Hematopoietic multipotent progenitor cell treated with erythropoietin and hydrocortisone succinate and interleukin-3 and kit ligand, for 4 days (in vitro differentiated cells): Measurements from ENCODE around the gene ITPR3.

ENCODE experiments used
- DNase-seq: peaks from one replicate; pipeline ENCODE4 v3.0.0-alpha.2; 2015

ITPR3 gene

GRCh38 chr6:33705268-33705885 lies 84.3 kb downstream of the ITPR3 start:
- DNase-seq: no peak

- no peak for DNase-seq
Measured at GRCh38 chr6:33705955-33706725, 85.0 kb downstream of the ITPR3 start.

GRCh38 chr6:33707771-33708170 lies 86.6 kb downstream of the ITPR3 start:
- no peak for DNase-seq

- no peak for DNase-seq
Measured at GRCh38 chr6:33708516-33709204, 87.5 kb downstream of the ITPR3 start.

GRCh38 chr6:33709605-33710295 lies 88.6 kb downstream of the ITPR3 start:
- DNase-seq: no peak

GRCh38 chr6:33710296-33711121 lies 89.4 kb downstream of the ITPR3 start:
- DNase-seq: peak; percentile 35

GRCh38 chr6:33711140-33712129 lies 90.3 kb downstream of the ITPR3 start, which contains the start of gene UQCC2:
TSS of gene UQCC2 (minus strand) at chr6:33711700. CDS start at chr6:33711686, 14 bp downstream.
- peak; percentile 99 for DNase-seq

GRCh38 chr6:33712914-33713313 lies 91.8 kb downstream of the ITPR3 start:
- DNase-seq: no peak

GRCh38 chr6:33713786-33714185 lies 92.7 kb downstream of the ITPR3 start:
- no peak for DNase-seq

GRCh38 chr6:33714385-33715040 lies 93.4 kb downstream of the ITPR3 start:
- DNase-seq: peak; percentile 58

GRCh38 chr6:33716379-33716778 lies 95.3 kb downstream of the ITPR3 start:
- no peak for DNase-seq

GRCh38 chr6:33716890-33717632 lies 95.9 kb downstream of the ITPR3 start:
- DNase-seq: no peak

- no peak for DNase-seq
Measured at GRCh38 chr6:33717934-33718455, 96.9 kb downstream of the ITPR3 start.

GRCh38 chr6:33718713-33719112 lies 97.6 kb downstream of the ITPR3 start:
- peak; percentile 24 for DNase-seq

GRCh38 chr6:33719326-33719987 lies 98.3 kb downstream of the ITPR3 start:
- no peak for DNase-seq

- DNase-seq: no peak
Measured at GRCh38 chr6:33720998-33721397, 99.9 kb downstream of the ITPR3 start.

GRCh38 chr6:33721508-33721907 lies 100.4 kb downstream of the ITPR3 start:
- DNase-seq: no peak

- DNase-seq: no peak
Measured at GRCh38 chr6:33722103-33722623, 101.0 kb downstream of the ITPR3 start.
